ENCODE data around the gene SLC25A45. TPM values are rescaled to one million over a fixed set of nuclear protein-coding genes. Genes with fewer than 3 reads are reported as not detected.

SLC25A45 gene
- total RNA-seq, 2 donors from 2014 or later: 52.4 to 67.2 TPM

- H3K27me3 ChIP-seq: no peaks in the 10 kb centered on the region
- peaks cover 90% of the 10 kb centered on the region for H3K4me1 ChIP-seq
- H3K9me3 ChIP-seq: no peaks in the 10 kb centered on the region
- H3K36me3 ChIP-seq (replicated peaks in 1 of 2; ENCODE audit: insufficient read depth in 1 of 2, low read depth in 2 of 2): no peaks in the 10 kb centered on the region
- 52% methylated on average over 12 of the region's 14 CpGs; no CpG with 5 or more reads in 1 of the 2 donors for WGBS, 2 donors
- H3K27ac ChIP-seq: peak overlapping the region; percentile 97 to 100 (median 100)
- no peak for TF ChIP-seq POLR2A (IDR thresholded peaks at IDR 0.05)
- TF ChIP-seq CTCF (IDR thresholded peaks at IDR 0.05): no peak
- DNase-seq: peak in 1 of 4 donors; percentile 31
- ATAC-seq: no peak
- intact Hi-C loops (cut with DNase I): no loop called here
- H3K4me3 ChIP-seq: no peak overlapping the region
These were observed 3.4 kb downstream of the SLC25A45 start for GRCh38 chr11:65378928-65379638.

- peaks cover 87% of the 10 kb centered on the region for H3K4me1 ChIP-seq
- ATAC-seq: no peak
- TF ChIP-seq POLR2A (IDR thresholded peaks at IDR 0.05): no peak
- no peak for TF ChIP-seq CTCF (IDR thresholded peaks at IDR 0.05)
- H3K27me3 ChIP-seq: no peaks in the 10 kb centered on the region
- peak in 2 of 4 donors; percentile 33 to 51 for DNase-seq
- H3K9me3 ChIP-seq: no peaks in the 10 kb centered on the region
- peak overlapping the region; percentile 97 to 100 (median 100) for H3K27ac ChIP-seq
- intact Hi-C loops (cut with DNase I): no loop called here
- no peak overlapping the region for H3K4me3 ChIP-seq
- H3K36me3 ChIP-seq (replicated peaks in 1 of 2; ENCODE audit: insufficient read depth in 1 of 2, low read depth in 2 of 2): no peaks in the 10 kb centered on the region
- WGBS, 2 donors: 30 to 38% methylated on average over 9 to 19 of the region's 19 CpGs
These were observed 4.1 kb downstream of the SLC25A45 start for GRCh38 chr11:65378208-65378927.

GRCh38 chr11:65377777-65378176 is 4.7 kb downstream of the SLC25A45 start:
- ATAC-seq: no peak
- 30 to 66% methylated on average over 2 to 8 of the region's 8 CpGs for WGBS, 2 donors
- H3K4me1 ChIP-seq: peaks cover 81% of the 10 kb centered on the region

GRCh38 chr11:65377036-65377435 is 5.4 kb downstream of the SLC25A45 start:
- intact Hi-C loops (cut with DNase I): no loop called here
- WGBS, 2 donors: 63 to 82% methylated on average over 2 to 8 of the region's 8 CpGs
- DNase-seq (peak in 1 of 4 donors; percentile 54), ATAC-seq (no peak)
- TF ChIP-seq POLR2A (IDR thresholded peaks at IDR 0.05): no peak
- no peak for TF ChIP-seq CTCF (IDR thresholded peaks at IDR 0.05)
- Histone ChIP-seq H3K36me3 (replicated peaks in 1 of 2; ENCODE audit: insufficient read depth in 1 of 2, low read depth in 2 of 2) (no peaks in the 10 kb centered on the region), H3K4me1 (peaks cover 78% of the 10 kb centered on the region), H3K4me3 (no peak overlapping the region), H3K27me3 (no peaks in the 10 kb centered on the region), H3K9me3 (no peaks in the 10 kb centered on the region), H3K27ac (peak overlapping the region in 2 of 4 donors; percentile 24 to 100)

More at GRCh38 chr11:65377777-65378176, 4.7 kb downstream of the SLC25A45 start:
- H3K36me3 ChIP-seq (replicated peaks in 1 of 2; ENCODE audit: insufficient read depth in 1 of 2, low read depth in 2 of 2): no peaks in the 10 kb centered on the region
- H3K27ac ChIP-seq: peak overlapping the region; percentile 97 to 100 (median 100)
- no peak for DNase-seq
- no peak overlapping the region for H3K4me3 ChIP-seq
- no peak for TF ChIP-seq POLR2A (IDR thresholded peaks at IDR 0.05)
- TF ChIP-seq CTCF (IDR thresholded peaks at IDR 0.05): peak in 2 of 7 experiments; percentile 22 to 23
- intact Hi-C loops (cut with DNase I): no loop called here
- no peaks in the 10 kb centered on the region for H3K27me3 ChIP-seq
- no peaks in the 10 kb centered on the region for H3K9me3 ChIP-seq
